Astrocyte (in vitro differentiated cells and primary cell): Measurements from ENCODE around the gene PTPN5. TPM values are rescaled to one million over a fixed set of nuclear protein-coding genes. Genes with fewer than 3 reads are reported as not detected.

Experiments used
- DNase-seq: peaks from one replicate; pipeline ENCODE4 v3.0.0-alpha.2; 2010; ENCODE audit warnings: low read depth
- FAIRE-seq: peaks from 2 replicates; lab custom pipeline; 2011; peaks lifted over from hg19 to GRCh38; lab: Jason Lieb, UNC
- H2AFZ ChIP-seq: 2 replicates; pipeline ENCODE4 v1.6.0; 2012; ENCODE audit warnings: low read depth, low read length, inconsistent platforms
- H3K27ac ChIP-seq: 2 replicates; pipeline ENCODE4 v1.5.1; 2011; ENCODE audit warnings: low read depth, low read length, inconsistent platforms
- H3K27me3 ChIP-seq: 2 replicates; pipeline ENCODE4 v1.6.0; 2011; ENCODE audit warnings: low read length, inconsistent platforms; ENCODE audit not compliant: insufficient read depth
- H3K36me3 ChIP-seq: 2 replicates; pipeline ENCODE4 v1.5.1; 2011; ENCODE audit warnings: low read length, inconsistent platforms; ENCODE audit not compliant: insufficient read depth
- H3K4me1 ChIP-seq: 2 replicates; pipeline ENCODE4 v1.5.1; 2011; ENCODE audit warnings: low read length, inconsistent platforms; ENCODE audit not compliant: insufficient read depth
- H3K4me2 ChIP-seq: 2 replicates; pipeline ENCODE4 v1.6.0; 2012; ENCODE audit warnings: low read length, inconsistent platforms
- H3K4me3 ChIP-seq: 2 replicates; pipeline ENCODE4 v1.5.1; 2011; ENCODE audit warnings: low read depth, mild to moderate bottlenecking, low read length, inconsistent platforms; ENCODE audit not compliant: insufficient read depth
- H3K79me2 ChIP-seq: 2 replicates; pipeline ENCODE4 v1.6.0; 2012; ENCODE audit warnings: mild to moderate bottlenecking, low read length, inconsistent platforms; ENCODE audit not compliant: insufficient read depth
- H3K9ac ChIP-seq: 2 replicates; pipeline ENCODE4 v1.6.0; 2012; ENCODE audit warnings: mild to moderate bottlenecking, low read length, inconsistent platforms
- H3K9me3 ChIP-seq: 2 replicates; pipeline ENCODE4 v1.5.1; 2012; ENCODE audit warnings: low read depth, mild to moderate bottlenecking, low read length, inconsistent platforms; ENCODE audit not compliant: insufficient read depth
- H4K20me1 ChIP-seq: 2 replicates; pipeline ENCODE4 v1.6.0; 2012; ENCODE audit warnings: low read length, inconsistent platforms; ENCODE audit not compliant: insufficient read depth
- H3K27ac Mint-ChIP-seq: one replicate; pipeline ENCODE4 v1.8.0; 2021; ENCODE audit warnings: mild to moderate bottlenecking, mixed read lengths; ENCODE audit not compliant: unreplicated experiment
- H3K27me3 Mint-ChIP-seq: one replicate; pipeline ENCODE4 v1.8.0; 2021; ENCODE audit warnings: low read depth, mixed read lengths; ENCODE audit not compliant: unreplicated experiment
- H3K36me3 Mint-ChIP-seq: one replicate; pipeline ENCODE4 v1.8.0; 2021; ENCODE audit warnings: low read depth, mixed read lengths; ENCODE audit not compliant: unreplicated experiment
- H3K4me1 Mint-ChIP-seq: one replicate; pipeline ENCODE4 v1.8.0; 2021; ENCODE audit warnings: low read depth, mixed read lengths; ENCODE audit not compliant: unreplicated experiment
- H3K4me3 Mint-ChIP-seq: one replicate; pipeline ENCODE4 v1.8.0; 2021; ENCODE audit warnings: mild to moderate bottlenecking, moderate library complexity, mixed read lengths; ENCODE audit not compliant: unreplicated experiment
- H3K9me3 Mint-ChIP-seq: one replicate; pipeline ENCODE4 v1.8.0; 2021; ENCODE audit warnings: mild to moderate bottlenecking, mixed read lengths; ENCODE audit not compliant: unreplicated experiment
- EZH2 ChIP-seq: IDR thresholded peaks from 2 replicates; pipeline ENCODE4 v1.6.1; 2012; ENCODE audit warnings: mild to moderate bottlenecking, low read length, inconsistent platforms; ENCODE audit not compliant: insufficient read depth
- total RNA-seq: library from RNA; stranded (reverse); gene quantifications from 2 replicates; pipeline ENCODE4 v1.2.1, GENCODE V29; 2021
- TF ChIP-seq, protein P1 (sequence below): IDR thresholded peaks from 2 replicates; pipeline ENCODE4 v1.5.1; 2011; ENCODE audit warnings: low read depth, mild to moderate bottlenecking, inconsistent platforms, low read length, moderate library complexity; ENCODE audit not compliant: insufficient read depth

Gene PTPN5
- total RNA-seq, 1 donor from 2014 or later = 0.07 TPM

DNA sequence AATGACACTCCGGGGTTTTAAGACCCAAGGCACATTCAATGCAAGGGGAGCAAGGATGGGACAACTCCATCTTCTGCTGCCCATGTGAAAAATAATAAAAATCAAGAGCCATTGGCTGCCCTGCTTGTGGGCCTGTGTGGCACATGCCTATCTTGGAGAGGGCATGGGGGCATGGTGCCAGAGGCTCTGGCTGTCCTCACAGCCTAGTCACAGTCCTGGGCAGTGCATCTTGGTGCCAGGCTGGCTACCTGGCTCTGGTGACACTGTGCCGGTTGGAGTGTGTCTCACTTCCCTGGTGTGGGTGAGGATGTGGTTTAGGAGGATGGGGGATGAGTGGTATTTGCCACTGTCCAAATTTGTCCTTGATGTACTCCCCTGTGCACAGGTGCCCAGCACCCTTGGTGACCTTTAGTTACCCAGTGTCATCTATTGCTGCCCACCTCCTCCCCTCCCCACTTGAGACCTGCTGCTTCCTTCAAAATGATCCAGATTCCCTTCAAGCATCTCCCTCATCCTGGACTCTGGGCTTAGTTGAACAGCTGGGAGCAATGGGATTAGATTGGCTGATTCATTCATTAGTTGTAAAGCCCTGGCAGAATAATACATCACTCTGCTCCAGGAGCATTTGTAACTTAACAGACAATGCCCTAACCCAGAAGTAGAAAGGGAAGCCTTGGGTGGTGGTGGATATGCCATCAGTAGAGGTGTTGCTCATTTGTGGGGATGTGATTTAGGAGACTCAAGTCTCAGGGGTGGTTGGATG is 88.4 kb downstream of the PTPN5 start:
- H3K27ac ChIP-seq = no peak overlapping the region
- FAIRE-seq (no peak), DNase-seq (no peak)
- no peaks in the 10 kb centered on the region for H4K20me1 ChIP-seq
- H3K4me3 ChIP-seq = no peak overlapping the region
- Mint-ChIP-seq H3K4me1 (peaks cover 18% of the 10 kb centered on the region), H3K9me3 (no peaks in the 10 kb centered on the region), H3K36me3 (peaks cover 12% of the 10 kb centered on the region), H3K27ac (no peak overlapping the region), H3K4me3 (no peak overlapping the region), H3K27me3 (peaks cover 40% of the 10 kb centered on the region)
- H3K79me2 ChIP-seq = no peaks in the 10 kb centered on the region
- H3K36me3 ChIP-seq = no peaks in the 10 kb centered on the region
- no peaks in the 10 kb centered on the region for H3K9me3 ChIP-seq
- no peak overlapping the region for H3K9ac ChIP-seq
- H2AFZ ChIP-seq = no peak overlapping the region
- no peak overlapping the region for H3K4me2 ChIP-seq
- TF ChIP-seq EZH2 = no peak
- TF ChIP-seq, protein P1, sequence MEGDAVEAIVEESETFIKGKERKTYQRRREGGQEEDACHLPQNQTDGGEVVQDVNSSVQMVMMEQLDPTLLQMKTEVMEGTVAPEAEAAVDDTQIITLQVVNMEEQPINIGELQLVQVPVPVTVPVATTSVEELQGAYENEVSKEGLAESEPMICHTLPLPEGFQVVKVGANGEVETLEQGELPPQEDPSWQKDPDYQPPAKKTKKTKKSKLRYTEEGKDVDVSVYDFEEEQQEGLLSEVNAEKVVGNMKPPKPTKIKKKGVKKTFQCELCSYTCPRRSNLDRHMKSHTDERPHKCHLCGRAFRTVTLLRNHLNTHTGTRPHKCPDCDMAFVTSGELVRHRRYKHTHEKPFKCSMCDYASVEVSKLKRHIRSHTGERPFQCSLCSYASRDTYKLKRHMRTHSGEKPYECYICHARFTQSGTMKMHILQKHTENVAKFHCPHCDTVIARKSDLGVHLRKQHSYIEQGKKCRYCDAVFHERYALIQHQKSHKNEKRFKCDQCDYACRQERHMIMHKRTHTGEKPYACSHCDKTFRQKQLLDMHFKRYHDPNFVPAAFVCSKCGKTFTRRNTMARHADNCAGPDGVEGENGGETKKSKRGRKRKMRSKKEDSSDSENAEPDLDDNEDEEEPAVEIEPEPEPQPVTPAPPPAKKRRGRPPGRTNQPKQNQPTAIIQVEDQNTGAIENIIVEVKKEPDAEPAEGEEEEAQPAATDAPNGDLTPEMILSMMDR = no peak
- H3K27me3 ChIP-seq = peaks cover 20% of the 10 kb centered on the region
- H3K4me1 ChIP-seq = peaks cover 13% of the 10 kb centered on the region

GRCh38 chr11:18701614-18702216 is 89.9 kb downstream of the PTPN5 start:
- Mint-ChIP-seq H3K27me3 (peaks cover 25% of the 10 kb centered on the region), H3K4me3 (no peak overlapping the region), H3K36me3 (peaks cover 9% of the 10 kb centered on the region), H3K27ac (no peak overlapping the region), H3K9me3 (no peaks in the 10 kb centered on the region), H3K4me1 (peaks cover 33% of the 10 kb centered on the region)
- Histone ChIP-seq H2AFZ (no peak overlapping the region), H3K9ac (no peak overlapping the region), H3K27ac (no peak overlapping the region), H3K4me2 (no peak overlapping the region), H3K4me1 (peaks cover 13% of the 10 kb centered on the region), H3K4me3 (no peak overlapping the region), H3K79me2 (no peaks in the 10 kb centered on the region), H4K20me1 (no peaks in the 10 kb centered on the region), H3K36me3 (no peaks in the 10 kb centered on the region), H3K27me3 (peaks cover 13% of the 10 kb centered on the region), H3K9me3 (no peaks in the 10 kb centered on the region)
- TF ChIP-seq, protein P1 = no peak
- TF ChIP-seq EZH2 = no peak
- FAIRE-seq (no peak), DNase-seq (no peak)

- FAIRE-seq = no peak
- Histone ChIP-seq H3K36me3 (no peaks in the 10 kb centered on the region), H3K4me1 (peaks cover 11% of the 10 kb centered on the region), H3K9me3 (no peaks in the 10 kb centered on the region), H3K79me2 (no peaks in the 10 kb centered on the region), H3K9ac (no peak overlapping the region), H2AFZ (no peak overlapping the region), H3K27me3 (peaks cover 8% of the 10 kb centered on the region), H3K4me3 (no peak overlapping the region), H3K27ac (no peak overlapping the region), H4K20me1 (no peaks in the 10 kb centered on the region), H3K4me2 (no peak overlapping the region)
- H3K4me1 Mint-ChIP-seq = peaks cover 38% of the 10 kb centered on the region
- H3K36me3 Mint-ChIP-seq = peaks cover 9% of the 10 kb centered on the region
- H3K9me3 Mint-ChIP-seq = no peaks in the 10 kb centered on the region
- H3K27me3 Mint-ChIP-seq = peaks cover 20% of the 10 kb centered on the region
- no peak overlapping the region for H3K4me3 Mint-ChIP-seq
- TF ChIP-seq, protein P1 = no peak
- no peak for TF ChIP-seq EZH2
- peak overlapping the region; percentile 66 for H3K27ac Mint-ChIP-seq
- no peak for DNase-seq
These were observed 90.7 kb downstream of the PTPN5 start for GRCh38 chr11:18700872-18701271.
